Hematopoietic multipotent progenitor cell (in vitro differentiated cells): ENCODE data around the gene FSTL4. TPM values are rescaled to one million over a fixed set of nuclear protein-coding genes. Genes with fewer than 3 reads are reported as not detected.

Experiments
- DNase-seq, 3 donors: peaks; one replicate each; pipeline ENCODE4 v3.0.0-alpha.2; 2011 to 2015; ENCODE audit warnings: low read depth in 2 of 3, low spot score in 2 of 3
- total RNA-seq: library from RNA; depleted of rRNA; stranded (reverse); fragments of >200 nt; gene quantifications from one replicate; pipeline ENCODE4 v1.2.3, GENCODE V29; 2012

The FSTL4 gene
- total RNA-seq, 1 donor, result under 0.01 TPM

- DNase-seq, result no peak
These were observed 178.0 kb downstream of the FSTL4 start for GRCh38 chr5:133434336-133434735.

- no peak for DNase-seq
These were observed 178.7 kb downstream of the FSTL4 start for GRCh38 chr5:133433641-133434040.

GRCh38 chr5:133432956-133433532 is 179.3 kb downstream of the FSTL4 start:
- no peak for DNase-seq

GRCh38 chr5:133431326-133431865 is 180.9 kb downstream of the FSTL4 start:
- DNase-seq, result no peak

- DNase-seq, result no peak
These were observed 182.2 kb downstream of the FSTL4 start for GRCh38 chr5:133430095-133430494.

- DNase-seq, result no peak
These were observed 183.3 kb downstream of the FSTL4 start for GRCh38 chr5:133429046-133429445.

- no peak for DNase-seq
These were observed 184.2 kb downstream of the FSTL4 start for GRCh38 chr5:133428072-133428660.

GRCh38 chr5:133427121-133427777 is 185.1 kb downstream of the FSTL4 start:
- no peak for DNase-seq

- DNase-seq, result no peak
These were observed 186.1 kb downstream of the FSTL4 start for GRCh38 chr5:133426264-133426663.

GRCh38 chr5:133425764-133426163 is 186.6 kb downstream of the FSTL4 start:
- no peak for DNase-seq

GRCh38 chr5:133425222-133425621 is 187.1 kb downstream of the FSTL4 start:
- DNase-seq, result no peak

GRCh38 chr5:133423618-133424282 is 188.6 kb downstream of the FSTL4 start:
- peak; percentile 29 to 63 (median 47) for DNase-seq

- DNase-seq, result no peak
These were observed 189.2 kb downstream of the FSTL4 start for GRCh38 chr5:133423011-133423617.

- no peak for DNase-seq
These were observed 190.5 kb downstream of the FSTL4 start for GRCh38 chr5:133421806-133422205.

- peak in 2 of 3 donors; percentile 17 to 45 for DNase-seq
These were observed 190.9 kb downstream of the FSTL4 start for GRCh38 chr5:133421394-133421793.

- DNase-seq, result no peak
These were observed 191.7 kb downstream of the FSTL4 start for GRCh38 chr5:133420440-133421301.

- DNase-seq, result no peak
These were observed 196.4 kb downstream of the FSTL4 start for GRCh38 chr5:133415906-133416305.

- DNase-seq, result no peak
These were observed 196.8 kb downstream of the FSTL4 start for GRCh38 chr5:133415506-133415905.

GRCh38 chr5:133412661-133413060 is 199.7 kb downstream of the FSTL4 start:
- no peak for DNase-seq

- DNase-seq, result no peak
These were observed 202.0 kb downstream of the FSTL4 start for GRCh38 chr5:133410335-133410828.
